DOHH2 (cell line): Measurements from ENCODE around the gene FREM1.

Experiments used
- H3F3A ChIP-seq: fragments of 200-600 bp; sonication (generic), shearing (Covaris generic); 2 replicates; pipeline ENCODE4 v1.6.0; 2016; ENCODE audit warnings: antibody characterized with exemption, mild to moderate bottlenecking; ENCODE audit not compliant: control insufficient read depth, insufficient read depth
- H3K27ac ChIP-seq: fragments of 200-600 bp; sonication (generic); 2 replicates; pipeline ENCODE4 v1.5.1; 2014; ENCODE audit warnings: low read depth, mild to moderate bottlenecking, low read length, moderate library complexity
- H3K27me3 ChIP-seq: fragments of 200-600 bp; sonication (generic); 2 replicates; pipeline ENCODE4 v1.6.1; 2014; ENCODE audit warnings: mild to moderate bottlenecking, low read length, mixed read lengths; ENCODE audit not compliant: control insufficient read depth
- H3K36me3 ChIP-seq: fragments of 200-600 bp; sonication (generic); 2 replicates; pipeline ENCODE4 v1.6.1; 2014; ENCODE audit warnings: mild to moderate bottlenecking, low read length, moderate library complexity, mixed read lengths; ENCODE audit not compliant: control insufficient read depth
- H3K4me1 ChIP-seq: fragments of 200-600 bp; sonication (generic); 2 replicates; pipeline ENCODE4 v1.6.1; 2014; ENCODE audit warnings: mild to moderate bottlenecking, low read length, mixed read lengths; ENCODE audit not compliant: control insufficient read depth
- H3K4me2 ChIP-seq: fragments of 200-600 bp; sonication (generic); 2 replicates; pipeline ENCODE4 v1.6.0; 2014; ENCODE audit warnings: mild to moderate bottlenecking, low read length, moderate library complexity
- H3K4me3 ChIP-seq: fragments of 200-600 bp; sonication (generic); 2 replicates; pipeline ENCODE4 v1.5.1; 2014; ENCODE audit warnings: mild to moderate bottlenecking, low read length, mixed read lengths
- H3K79me2 ChIP-seq: fragments of 200-600 bp; sonication (generic); 2 replicates; pipeline ENCODE4 v1.6.1; 2014; ENCODE audit warnings: mild to moderate bottlenecking, low read length, mixed read lengths; ENCODE audit not compliant: control insufficient read depth
- H3K9me2 ChIP-seq: fragments of 200-600 bp; sonication (generic); replicated peaks from 2 replicates; pipeline ENCODE4 v1.6.1; 2014; ENCODE audit warnings: mild to moderate bottlenecking, low read length, mixed read lengths; ENCODE audit not compliant: control insufficient read depth
- H3K9me3 ChIP-seq: fragments of 200-600 bp; sonication (generic); 2 replicates; pipeline ENCODE4 v1.6.1; 2014; ENCODE audit warnings: antibody characterized with exemption, low read length, mixed read lengths; ENCODE audit not compliant: control insufficient read depth, insufficient read depth
- H4K20me1 ChIP-seq: fragments of 200-600 bp; sonication (generic); 2 replicates; pipeline ENCODE4 v1.6.0; 2014; ENCODE audit warnings: low read depth, mild to moderate bottlenecking, antibody characterized with exemption, low read length, moderate library complexity; ENCODE audit not compliant: control insufficient read depth, insufficient read depth
- EZH2phosphoT487 ChIP-seq: fragments of 200-600 bp; sonication (generic); IDR thresholded peaks from 2 replicates; pipeline ENCODE4 v1.6.1; 2017; ENCODE audit warnings: borderline replicate concordance, mild to moderate bottlenecking, antibody characterized with exemption, low read length, moderate library complexity, mixed read lengths
- TF ChIP-seq, protein P1 (sequence below): fragments of 200-600 bp; sonication (generic); IDR thresholded peaks from one replicate; pipeline ENCODE4 v1.5.1; 2014; ENCODE audit warnings: antibody characterized with exemption, mild to moderate bottlenecking, low read depth, low read length; ENCODE audit not compliant: poor library complexity, severe bottlenecking

Gene FREM1

DNA sequence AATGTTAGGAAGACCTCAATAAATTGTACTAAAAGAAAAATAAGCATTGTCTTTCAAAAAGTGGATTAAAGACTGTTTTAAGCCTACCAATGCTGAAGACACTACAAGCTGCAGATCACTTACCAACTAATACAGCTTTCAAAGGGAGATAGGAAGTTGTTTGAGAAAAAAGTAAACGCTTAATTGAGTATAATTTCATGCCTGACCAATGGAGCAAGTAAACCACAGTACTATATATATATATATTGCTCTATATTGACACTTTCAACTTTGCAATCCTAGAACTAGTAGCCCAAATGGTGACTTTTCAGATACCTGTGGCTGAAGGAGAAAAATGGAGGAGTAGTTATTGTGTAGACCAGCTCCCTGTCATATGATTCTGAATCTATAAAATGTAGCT lies 85.7 kb downstream of the FREM1 start:
- TF ChIP-seq, protein P1, sequence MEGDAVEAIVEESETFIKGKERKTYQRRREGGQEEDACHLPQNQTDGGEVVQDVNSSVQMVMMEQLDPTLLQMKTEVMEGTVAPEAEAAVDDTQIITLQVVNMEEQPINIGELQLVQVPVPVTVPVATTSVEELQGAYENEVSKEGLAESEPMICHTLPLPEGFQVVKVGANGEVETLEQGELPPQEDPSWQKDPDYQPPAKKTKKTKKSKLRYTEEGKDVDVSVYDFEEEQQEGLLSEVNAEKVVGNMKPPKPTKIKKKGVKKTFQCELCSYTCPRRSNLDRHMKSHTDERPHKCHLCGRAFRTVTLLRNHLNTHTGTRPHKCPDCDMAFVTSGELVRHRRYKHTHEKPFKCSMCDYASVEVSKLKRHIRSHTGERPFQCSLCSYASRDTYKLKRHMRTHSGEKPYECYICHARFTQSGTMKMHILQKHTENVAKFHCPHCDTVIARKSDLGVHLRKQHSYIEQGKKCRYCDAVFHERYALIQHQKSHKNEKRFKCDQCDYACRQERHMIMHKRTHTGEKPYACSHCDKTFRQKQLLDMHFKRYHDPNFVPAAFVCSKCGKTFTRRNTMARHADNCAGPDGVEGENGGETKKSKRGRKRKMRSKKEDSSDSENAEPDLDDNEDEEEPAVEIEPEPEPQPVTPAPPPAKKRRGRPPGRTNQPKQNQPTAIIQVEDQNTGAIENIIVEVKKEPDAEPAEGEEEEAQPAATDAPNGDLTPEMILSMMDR = no peak
- TF ChIP-seq EZH2phosphoT487 = no peak
- Histone ChIP-seq H3K4me2 (no peak overlapping the region), H3K27ac (no peak overlapping the region), H3K4me3 (no peak overlapping the region), H3K9me2 (no peaks in the 10 kb centered on the region), H3K79me2 (no peaks in the 10 kb centered on the region), H3K36me3 (no peaks in the 10 kb centered on the region), H3F3A (no peaks in the 10 kb centered on the region), H3K27me3 (peaks cover 2% of the 10 kb centered on the region; the same call in 1 of the 2 replicates), H4K20me1 (no peaks in the 10 kb centered on the region), H3K4me1 (peaks cover 19% of the 10 kb centered on the region), H3K9me3 (peaks cover 5% of the 10 kb centered on the region)

DNA sequence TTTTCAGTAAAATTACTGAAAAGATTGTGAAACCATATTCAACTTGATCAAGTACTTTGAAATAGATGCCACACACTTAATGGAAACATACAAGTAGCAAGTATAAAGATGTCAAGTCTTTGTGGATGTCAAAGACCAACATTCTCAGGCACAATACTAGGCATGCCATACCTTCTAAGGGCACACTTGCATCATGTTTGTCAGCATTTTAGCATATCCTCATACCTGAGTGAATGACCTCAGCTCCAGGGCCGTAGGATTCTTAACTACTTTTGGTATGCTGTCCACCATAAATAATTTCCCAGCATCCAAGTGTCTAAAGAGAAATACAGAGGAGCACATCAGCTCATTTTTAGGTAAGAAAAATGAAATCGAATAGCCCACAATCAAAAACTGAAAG lies 86.4 kb downstream of the FREM1 start:
- Histone ChIP-seq H3K9me2 (no peaks in the 10 kb centered on the region), H3K4me2 (no peak overlapping the region), H3K27me3 (peaks cover 2% of the 10 kb centered on the region; the same call in 1 of the 2 replicates), H3K4me3 (no peak overlapping the region), H3K27ac (no peak overlapping the region), H3K36me3 (no peaks in the 10 kb centered on the region), H3F3A (no peaks in the 10 kb centered on the region), H3K4me1 (peaks cover 19% of the 10 kb centered on the region), H3K79me2 (no peaks in the 10 kb centered on the region), H3K9me3 (peaks cover 5% of the 10 kb centered on the region), H4K20me1 (no peaks in the 10 kb centered on the region)
- TF ChIP-seq EZH2phosphoT487 = no peak
- TF ChIP-seq, protein P1 = no peak

- Histone ChIP-seq H3K36me3 (no peaks in the 10 kb centered on the region), H3K79me2 (no peaks in the 10 kb centered on the region), H4K20me1 (no peaks in the 10 kb centered on the region), H3K27ac (no peak overlapping the region), H3K4me3 (no peak overlapping the region), H3K9me3 (peaks cover 5% of the 10 kb centered on the region), H3K27me3 (peaks cover 2% of the 10 kb centered on the region; the same call in 1 of the 2 replicates), H3K9me2 (no peaks in the 10 kb centered on the region), H3K4me2 (peak overlapping the region; percentile 27; the same call in 1 of the 2 replicates), H3K4me1 (peaks cover 19% of the 10 kb centered on the region), H3F3A (no peaks in the 10 kb centered on the region)
- TF ChIP-seq EZH2phosphoT487 = no peak
- TF ChIP-seq, protein P1 = no peak
These were observed 87.6 kb downstream of the FREM1 start for GRCh38 chr9:14822666-14823065.
